ENCODE measurements around the gene FYB1. TPM values are rescaled to one million over a fixed set of nuclear protein-coding genes. Genes with fewer than 3 reads are reported as not detected.

FYB1 gene
- total and polyA plus RNA-seq, 2 experiments from 2014 or later: not detected

DNA sequence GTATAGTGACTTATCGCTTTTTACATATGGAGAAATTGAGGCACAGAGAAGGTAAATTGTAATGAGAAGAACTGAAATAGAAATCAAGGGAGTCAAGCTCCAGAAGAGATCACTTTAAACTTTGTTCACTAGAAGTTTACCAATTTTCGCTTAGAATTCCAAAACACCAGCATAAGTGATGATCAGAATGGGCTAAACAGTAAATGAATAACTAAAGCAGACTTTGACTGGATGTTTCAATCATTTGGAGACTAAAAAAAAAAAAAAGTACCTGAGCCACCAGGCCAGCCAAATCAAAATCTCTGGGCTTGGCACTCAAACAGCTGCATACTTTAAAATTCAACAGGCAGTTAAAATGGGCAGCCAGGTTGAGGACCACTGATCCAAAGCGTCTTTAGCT is 38.2 kb upstream of the FYB1 start (continued):
- TF ChIP-seq, protein P1, sequence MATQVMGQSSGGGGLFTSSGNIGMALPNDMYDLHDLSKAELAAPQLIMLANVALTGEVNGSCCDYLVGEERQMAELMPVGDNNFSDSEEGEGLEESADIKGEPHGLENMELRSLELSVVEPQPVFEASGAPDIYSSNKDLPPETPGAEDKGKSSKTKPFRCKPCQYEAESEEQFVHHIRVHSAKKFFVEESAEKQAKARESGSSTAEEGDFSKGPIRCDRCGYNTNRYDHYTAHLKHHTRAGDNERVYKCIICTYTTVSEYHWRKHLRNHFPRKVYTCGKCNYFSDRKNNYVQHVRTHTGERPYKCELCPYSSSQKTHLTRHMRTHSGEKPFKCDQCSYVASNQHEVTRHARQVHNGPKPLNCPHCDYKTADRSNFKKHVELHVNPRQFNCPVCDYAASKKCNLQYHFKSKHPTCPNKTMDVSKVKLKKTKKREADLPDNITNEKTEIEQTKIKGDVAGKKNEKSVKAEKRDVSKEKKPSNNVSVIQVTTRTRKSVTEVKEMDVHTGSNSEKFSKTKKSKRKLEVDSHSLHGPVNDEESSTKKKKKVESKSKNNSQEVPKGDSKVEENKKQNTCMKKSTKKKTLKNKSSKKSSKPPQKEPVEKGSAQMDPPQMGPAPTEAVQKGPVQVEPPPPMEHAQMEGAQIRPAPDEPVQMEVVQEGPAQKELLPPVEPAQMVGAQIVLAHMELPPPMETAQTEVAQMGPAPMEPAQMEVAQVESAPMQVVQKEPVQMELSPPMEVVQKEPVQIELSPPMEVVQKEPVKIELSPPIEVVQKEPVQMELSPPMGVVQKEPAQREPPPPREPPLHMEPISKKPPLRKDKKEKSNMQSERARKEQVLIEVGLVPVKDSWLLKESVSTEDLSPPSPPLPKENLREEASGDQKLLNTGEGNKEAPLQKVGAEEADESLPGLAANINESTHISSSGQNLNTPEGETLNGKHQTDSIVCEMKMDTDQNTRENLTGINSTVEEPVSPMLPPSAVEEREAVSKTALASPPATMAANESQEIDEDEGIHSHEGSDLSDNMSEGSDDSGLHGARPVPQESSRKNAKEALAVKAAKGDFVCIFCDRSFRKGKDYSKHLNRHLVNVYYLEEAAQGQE (IDR thresholded peaks at IDR 0.05; ENCODE audit: unreplicated experiment): no peak
- no peak for TF ChIP-seq EZH2 (IDR thresholded peaks at IDR 0.05; ENCODE audit: low read depth, unreplicated experiment)

GRCh38 chr5:39256477-39257235 is 37.3 kb upstream of the FYB1 start:
- Mint-ChIP-seq H3K4me1 (no peaks in the 10 kb centered on the region), H3K9me3 (no peaks in the 10 kb centered on the region), H3K27ac (no peak overlapping the region), H3K27me3 (ENCODE audit: insufficient read depth, low read depth, poor library complexity) (no peaks in the 10 kb centered on the region), H3K4me3 (no peak overlapping the region), H3K36me3 (ENCODE audit: low read depth) (no peaks in the 10 kb centered on the region)
- H2AFZ ChIP-seq: no peak overlapping the region
- H3K79me2 ChIP-seq (replicated peaks; ENCODE audit: insufficient read depth): no peaks in the 10 kb centered on the region
- ATAC-seq: no peak
- H3K9me2 ChIP-seq (ENCODE audit: insufficient read depth): no peaks in the 10 kb centered on the region
- no peak overlapping the region for H3K27ac ChIP-seq (ENCODE audit: low read depth)
- no peaks in the 10 kb centered on the region for H3K27me3 ChIP-seq (ENCODE audit: insufficient read depth)
- H3K4me3 ChIP-seq: no peak overlapping the region
- no peak for DNase-seq (ENCODE audit: low spot score)
- no peaks in the 10 kb centered on the region for H3K36me3 ChIP-seq (ENCODE audit: insufficient read depth)
- H3K4me2 ChIP-seq: no peak overlapping the region
- H4K20me1 ChIP-seq (replicated peaks; ENCODE audit: insufficient read depth): no peaks in the 10 kb centered on the region
- H3F3A ChIP-seq (replicated peaks; ENCODE audit: low read depth): no peaks in the 10 kb centered on the region
- no peaks in the 10 kb centered on the region for H3K4me1 ChIP-seq (ENCODE audit: insufficient read depth)
- TF ChIP-seq CTCF (conservative IDR thresholded peaks at IDR 0.05; ENCODE audit: low read depth in 2 of 2) (no peak), ZNF462 (CRISPR knock-in tag; IDR thresholded peaks at IDR 0.05) (no peak), EZH2 (IDR thresholded peaks at IDR 0.05; ENCODE audit: low read depth, unreplicated experiment) (no peak), EZH2phosphoT487 (IDR thresholded peaks at IDR 0.05; ENCODE audit: unreplicated experiment) (no peak), ZNF114 (CRISPR knock-in tag; IDR thresholded peaks at IDR 0.05) (no peak)
- TF ChIP-seq, protein P2, sequence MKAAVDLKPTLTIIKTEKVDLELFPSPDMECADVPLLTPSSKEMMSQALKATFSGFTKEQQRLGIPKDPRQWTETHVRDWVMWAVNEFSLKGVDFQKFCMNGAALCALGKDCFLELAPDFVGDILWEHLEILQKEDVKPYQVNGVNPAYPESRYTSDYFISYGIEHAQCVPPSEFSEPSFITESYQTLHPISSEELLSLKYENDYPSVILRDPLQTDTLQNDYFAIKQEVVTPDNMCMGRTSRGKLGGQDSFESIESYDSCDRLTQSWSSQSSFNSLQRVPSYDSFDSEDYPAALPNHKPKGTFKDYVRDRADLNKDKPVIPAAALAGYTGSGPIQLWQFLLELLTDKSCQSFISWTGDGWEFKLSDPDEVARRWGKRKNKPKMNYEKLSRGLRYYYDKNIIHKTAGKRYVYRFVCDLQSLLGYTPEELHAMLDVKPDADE (IDR thresholded peaks at IDR 0.05): no peak

Measured in GM23338 (cell line).